Uterus (tissue), 2 donors: Measurements from ENCODE around the gene DNASE1L3.

ENCODE experiments used
- CTCF ChIP-seq, 4 experiments: fragments of 200-600 bp in 2 of 4; fragments of 450-650 bp in 2 of 4; sonication (generic) in 2 of 4; IDR thresholded peaks; one replicate each; pipeline ENCODE4 v1.5.1; 2016 to 2019; ENCODE audit warnings: antibody characterized with exemption in 4 of 4, mild to moderate bottlenecking in 2 of 4, moderate library complexity in 1 of 4
- POLR2A ChIP-seq, 2 donors: fragments of 450-650 bp; IDR thresholded peaks; one replicate each; pipeline ENCODE4 v1.6.1; 2016; ENCODE audit warnings: antibody characterized with exemption in 2 of 2, mild to moderate bottlenecking in 1 of 2, moderate library complexity in 1 of 2

- TF ChIP-seq POLR2A (IDR thresholded peaks at IDR 0.05) = no peak
- no peak for TF ChIP-seq CTCF (IDR thresholded peaks at IDR 0.05)
These were observed 20.2 kb upstream of the DNASE1L3 start for GRCh38 chr3:58230876-58231552.
